ENCODE results near the gene GTSE1.

The GTSE1 gene

GRCh38 chr22:46360891-46361290 lies 64.2 kb downstream of the GTSE1 start:
- H3K9me3 Mint-ChIP-seq: no peaks in the 10 kb centered on the region
- no peak overlapping the region for H3K27ac Mint-ChIP-seq
- no peaks in the 10 kb centered on the region for H3K4me1 Mint-ChIP-seq (ENCODE audit: low read depth)
- H3K4me3 Mint-ChIP-seq: no peak overlapping the region
- peaks cover 35% of the 10 kb centered on the region for H3K36me3 Mint-ChIP-seq (ENCODE audit: low read depth)
- intact Hi-C loops (cut with micrococcal nuclease): no loop called here
- peaks cover 5% of the 10 kb centered on the region for H3K27me3 Mint-ChIP-seq

- H3K36me3 Mint-ChIP-seq (ENCODE audit: low read depth): peaks cover 26% of the 10 kb centered on the region
- H3K27me3 Mint-ChIP-seq: peaks cover 10% of the 10 kb centered on the region
- intact Hi-C loops (cut with micrococcal nuclease): no loop called here
Observed at GRCh38 chr22:46361826-46362202, 65.1 kb downstream of the GTSE1 start.

GRCh38 chr22:46362203-46362933 lies 65.7 kb downstream of the GTSE1 start:
- intact Hi-C loops (cut with micrococcal nuclease): no loop called here
- Mint-ChIP-seq H3K4me3 (no peak overlapping the region), H3K36me3 (ENCODE audit: low read depth) (peaks cover 20% of the 10 kb centered on the region), H3K9me3 (no peaks in the 10 kb centered on the region), H3K27ac (no peak overlapping the region), H3K4me1 (ENCODE audit: low read depth) (no peaks in the 10 kb centered on the region), H3K27me3 (peaks cover 13% of the 10 kb centered on the region)

More at GRCh38 chr22:46361826-46362202, 65.1 kb downstream of the GTSE1 start:
- H3K27ac Mint-ChIP-seq: no peak overlapping the region
- H3K4me1 Mint-ChIP-seq (ENCODE audit: low read depth): no peaks in the 10 kb centered on the region
- H3K9me3 Mint-ChIP-seq: no peaks in the 10 kb centered on the region
- H3K4me3 Mint-ChIP-seq: no peak overlapping the region

GRCh38 chr22:46362934-46363515 lies 66.4 kb downstream of the GTSE1 start:
- intact Hi-C loops (cut with micrococcal nuclease): no loop called here
- H3K4me1 Mint-ChIP-seq (ENCODE audit: low read depth): no peaks in the 10 kb centered on the region

GRCh38 chr22:46363611-46364321 lies 67.1 kb downstream of the GTSE1 start:
- H3K27me3 Mint-ChIP-seq: peaks cover 23% of the 10 kb centered on the region
- H3K4me3 Mint-ChIP-seq: no peak overlapping the region
- no peak overlapping the region for H3K27ac Mint-ChIP-seq
- peaks cover 6% of the 10 kb centered on the region for H3K36me3 Mint-ChIP-seq (ENCODE audit: low read depth)
- no peaks in the 10 kb centered on the region for H3K4me1 Mint-ChIP-seq (ENCODE audit: low read depth)
- intact Hi-C loops (cut with micrococcal nuclease): no loop called here
- no peaks in the 10 kb centered on the region for H3K9me3 Mint-ChIP-seq

More at GRCh38 chr22:46362934-46363515, 66.4 kb downstream of the GTSE1 start:
- H3K36me3 Mint-ChIP-seq (ENCODE audit: low read depth): peaks cover 14% of the 10 kb centered on the region
- H3K27me3 Mint-ChIP-seq: peaks cover 16% of the 10 kb centered on the region
- no peak overlapping the region for H3K27ac Mint-ChIP-seq
- H3K4me3 Mint-ChIP-seq: no peak overlapping the region
- H3K9me3 Mint-ChIP-seq: no peaks in the 10 kb centered on the region

- Mint-ChIP-seq H3K27me3 (peaks cover 30% of the 10 kb centered on the region), H3K9me3 (no peaks in the 10 kb centered on the region), H3K4me3 (no peak overlapping the region), H3K4me1 (ENCODE audit: low read depth) (no peaks in the 10 kb centered on the region), H3K27ac (no peak overlapping the region), H3K36me3 (ENCODE audit: low read depth) (no peaks in the 10 kb centered on the region)
- intact Hi-C loops (cut with micrococcal nuclease): no loop called here
Observed at GRCh38 chr22:46364341-46365165, 67.9 kb downstream of the GTSE1 start.

GRCh38 chr22:46365166-46365624 lies 68.5 kb downstream of the GTSE1 start:
- intact Hi-C loops (cut with micrococcal nuclease): no loop called here
- no peak overlapping the region for H3K4me3 Mint-ChIP-seq
- no peaks in the 10 kb centered on the region for H3K4me1 Mint-ChIP-seq (ENCODE audit: low read depth)
- peaks cover 34% of the 10 kb centered on the region for H3K27me3 Mint-ChIP-seq
- H3K27ac Mint-ChIP-seq: no peak overlapping the region
- no peaks in the 10 kb centered on the region for H3K9me3 Mint-ChIP-seq
- no peaks in the 10 kb centered on the region for H3K36me3 Mint-ChIP-seq (ENCODE audit: low read depth)

GRCh38 chr22:46366327-46366731 lies 69.7 kb downstream of the GTSE1 start:
- Mint-ChIP-seq H3K27ac (no peak overlapping the region), H3K4me3 (no peak overlapping the region), H3K36me3 (ENCODE audit: low read depth) (no peaks in the 10 kb centered on the region), H3K27me3 (peaks cover 34% of the 10 kb centered on the region), H3K4me1 (ENCODE audit: low read depth) (no peaks in the 10 kb centered on the region), H3K9me3 (no peaks in the 10 kb centered on the region)
- intact Hi-C loops (cut with micrococcal nuclease): no loop called here

- H3K4me1 Mint-ChIP-seq (ENCODE audit: low read depth): no peaks in the 10 kb centered on the region
- no peak overlapping the region for H3K4me3 Mint-ChIP-seq
- no peaks in the 10 kb centered on the region for H3K9me3 Mint-ChIP-seq
- no peak overlapping the region for H3K27ac Mint-ChIP-seq
- H3K27me3 Mint-ChIP-seq: peaks cover 39% of the 10 kb centered on the region
- no peaks in the 10 kb centered on the region for H3K36me3 Mint-ChIP-seq (ENCODE audit: low read depth)
- intact Hi-C loops (cut with micrococcal nuclease): loop anchor here (1.0 kb wide), 1 partner anchor 175 kb away; no protein-coding TSS in a partner anchor
Observed at GRCh38 chr22:46366801-46367706, 70.4 kb downstream of the GTSE1 start.

- Mint-ChIP-seq H3K27ac (no peak overlapping the region), H3K27me3 (peaks cover 38% of the 10 kb centered on the region), H3K4me3 (no peak overlapping the region), H3K4me1 (ENCODE audit: low read depth) (no peaks in the 10 kb centered on the region), H3K36me3 (ENCODE audit: low read depth) (no peaks in the 10 kb centered on the region), H3K9me3 (no peaks in the 10 kb centered on the region)
- intact Hi-C loops (cut with micrococcal nuclease): loop anchor here (1.0 kb wide), 1 partner anchor 175 kb away; no protein-coding TSS in a partner anchor
Observed at GRCh38 chr22:46367707-46368191, 71.1 kb downstream of the GTSE1 start.

GRCh38 chr22:46368422-46368821 lies 71.8 kb downstream of the GTSE1 start:
- Mint-ChIP-seq H3K27me3 (peaks cover 42% of the 10 kb centered on the region), H3K4me1 (ENCODE audit: low read depth) (no peaks in the 10 kb centered on the region), H3K9me3 (no peaks in the 10 kb centered on the region), H3K4me3 (no peak overlapping the region), H3K36me3 (ENCODE audit: low read depth) (no peaks in the 10 kb centered on the region), H3K27ac (no peak overlapping the region)
- intact Hi-C loops (cut with micrococcal nuclease): no loop called here

GRCh38 chr22:46368871-46369715 lies 72.4 kb downstream of the GTSE1 start:
- intact Hi-C loops (cut with micrococcal nuclease): no loop called here
- Mint-ChIP-seq H3K9me3 (no peaks in the 10 kb centered on the region), H3K36me3 (ENCODE audit: low read depth) (no peaks in the 10 kb centered on the region), H3K27me3 (peaks cover 47% of the 10 kb centered on the region), H3K4me3 (no peak overlapping the region), H3K27ac (no peak overlapping the region), H3K4me1 (ENCODE audit: low read depth) (no peaks in the 10 kb centered on the region)

Data from dendritic cell treated with granulocyte-macrophage colony-stimulating factor and Interleukin-4, amounts not matched to agents 40 ng/mL and 50 ng/mL, for 4 days (primary cell).